ENCODE measurements around the gene USF1.

Gene USF1

DNA sequence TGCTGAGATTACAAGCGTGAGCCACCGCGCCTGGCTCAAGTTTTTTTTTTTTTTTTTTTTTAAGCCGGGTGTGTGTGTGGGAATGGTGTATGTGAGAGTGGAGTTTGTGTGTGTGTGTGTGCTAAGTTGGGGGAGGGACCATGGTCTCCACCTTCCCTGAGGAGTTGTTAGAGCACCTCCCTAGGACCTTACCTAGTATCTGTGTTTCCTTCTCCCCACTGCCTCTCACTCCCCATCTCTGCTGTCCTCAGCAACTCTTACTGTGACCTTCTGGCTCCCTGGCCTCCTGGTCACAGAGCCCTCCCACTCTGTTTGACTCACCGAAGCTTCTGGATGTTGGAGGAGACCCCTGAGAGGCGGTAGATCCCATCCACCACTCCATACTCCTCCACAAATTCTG is 13.5 kb upstream of the USF1 start:
- Histone ChIP-seq H3K27ac (no peak overlapping the region), H3K4me3 (no peak overlapping the region)
- no peak for TF ChIP-seq CTCF (IDR thresholded peaks at IDR 0.05)
- DNase-seq (ENCODE audit: low spot score) = no peak

DNA sequence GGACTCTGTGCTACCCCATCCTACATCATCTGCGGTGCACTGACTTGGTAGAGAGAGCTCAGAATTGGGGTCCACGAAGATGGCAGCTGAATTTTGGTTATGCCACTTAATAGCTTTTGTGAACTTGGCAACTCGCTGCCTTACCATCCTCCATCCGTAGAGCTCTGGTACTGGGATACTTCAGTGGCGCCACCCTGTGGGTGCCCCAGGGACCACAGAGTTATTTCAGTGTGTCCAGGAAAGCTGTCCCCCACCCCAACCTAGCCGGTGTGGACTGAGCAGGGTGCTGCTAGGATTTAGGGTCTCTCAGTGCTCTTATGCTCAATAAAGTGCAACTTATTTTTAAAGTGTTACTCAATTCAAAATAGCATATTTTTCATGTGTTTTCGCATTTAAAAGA is 9.0 kb upstream of the USF1 start:
- H3K4me3 ChIP-seq = no peak overlapping the region
- no peak for TF ChIP-seq CTCF (IDR thresholded peaks at IDR 0.05)
- DNase-seq (ENCODE audit: low spot score) = no peak
- no peak overlapping the region for H3K27ac ChIP-seq

DNA sequence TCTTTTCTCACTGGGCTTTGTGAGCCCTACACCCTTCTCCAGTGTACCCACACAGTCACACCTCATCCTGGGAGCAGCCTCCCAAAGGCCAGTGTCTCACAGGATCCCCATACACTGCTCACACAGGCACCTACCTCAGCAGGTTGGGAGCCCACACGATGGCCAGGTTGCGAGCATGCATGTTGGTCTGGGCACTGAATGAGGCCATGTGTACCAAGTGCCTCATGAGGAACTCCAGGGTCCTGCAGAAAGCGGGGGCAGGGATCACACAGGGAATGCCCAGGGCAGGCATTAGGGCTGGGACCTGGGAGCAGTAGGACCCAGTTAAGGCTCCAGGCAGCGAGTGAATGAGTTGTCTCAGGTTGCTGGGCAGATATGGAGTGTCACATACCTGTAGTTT is 8.5 kb upstream of the USF1 start:
- Histone ChIP-seq H3K4me3 (no peak overlapping the region), H3K27ac (no peak overlapping the region)
- no peak for TF ChIP-seq CTCF (IDR thresholded peaks at IDR 0.05)
- DNase-seq (ENCODE audit: low spot score) = no peak

- no peak for DNase-seq (ENCODE audit: low spot score)
- H3K27ac ChIP-seq = no peak overlapping the region
- TF ChIP-seq CTCF (IDR thresholded peaks at IDR 0.05) = no peak
- H3K4me3 ChIP-seq = no peak overlapping the region
These were observed 7.1 kb upstream of the USF1 start for GRCh38 chr1:161052899-161053298.

- Histone ChIP-seq H3K27ac (no peak overlapping the region), H3K4me3 (no peak overlapping the region)
- TF ChIP-seq CTCF (IDR thresholded peaks at IDR 0.05) = no peak
- DNase-seq (ENCODE audit: low spot score) = no peak
These were observed 5.4 kb upstream of the USF1 start for GRCh38 chr1:161051219-161051618.

DNA sequence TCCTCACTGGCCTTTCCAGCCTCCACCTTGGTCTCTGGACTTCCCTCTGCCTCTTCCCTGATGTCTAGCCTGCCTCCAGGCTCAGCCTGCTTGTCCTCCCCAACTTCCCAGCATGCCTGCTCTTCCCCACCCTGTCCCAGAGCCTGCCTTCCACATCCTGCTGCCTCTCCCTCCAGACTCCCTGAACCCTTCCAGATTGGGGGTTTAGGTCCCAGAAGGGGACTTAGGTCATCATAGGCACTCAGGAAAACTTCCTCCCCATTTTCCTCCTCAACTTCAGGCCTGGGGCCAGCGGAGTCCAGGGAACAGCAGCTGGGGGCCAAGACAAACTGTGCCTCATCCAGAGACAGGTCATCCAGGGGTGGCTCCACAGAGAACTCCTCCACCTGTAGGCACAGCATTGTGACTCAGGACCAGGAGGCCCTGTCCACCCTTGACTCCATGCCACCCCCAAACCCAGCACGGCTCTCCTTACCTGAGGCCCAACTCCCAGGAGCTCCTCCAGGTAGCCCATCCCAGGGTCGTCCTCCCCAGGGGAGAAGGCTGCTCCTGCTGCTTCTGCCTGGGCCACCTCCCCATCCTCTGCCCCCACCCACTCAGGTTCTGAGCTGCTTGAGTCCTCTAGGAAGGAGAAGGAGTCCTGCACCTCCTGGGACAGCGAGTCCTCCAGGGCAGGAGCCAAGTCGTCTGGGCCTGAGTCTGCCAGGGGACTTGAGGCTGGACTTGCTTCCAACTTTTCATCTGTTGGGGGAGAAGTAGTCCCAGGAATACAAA is 3.4 kb upstream of the USF1 start:
- no peak for TF ChIP-seq CTCF (IDR thresholded peaks at IDR 0.05)
- H3K27ac ChIP-seq = no peak overlapping the region
- no peak for DNase-seq (ENCODE audit: low spot score)

More for the DNA sequence above, 3.4 kb upstream of the USF1 start:
- H3K4me3 ChIP-seq = no peak overlapping the region

All from coronary artery (tissue), 2 donors.